GM18502 (cell line): ENCODE measurements around the gene ARGLU1.
"Not testable (repeated sequence)": the region's sequence is repeated elsewhere in the genome, so short reads cannot be mapped to it uniquely, and the experiment has no call there.

Experiments used
- ATAC-seq: cut with Tn5 transposase; IDR thresholded peaks from one replicate; pipeline ENCODE4 v1.9.1; 2021; ENCODE audit warnings: mild to moderate bottlenecking; ENCODE audit not compliant: unreplicated experiment, poor library complexity

Gene ARGLU1, protein sequence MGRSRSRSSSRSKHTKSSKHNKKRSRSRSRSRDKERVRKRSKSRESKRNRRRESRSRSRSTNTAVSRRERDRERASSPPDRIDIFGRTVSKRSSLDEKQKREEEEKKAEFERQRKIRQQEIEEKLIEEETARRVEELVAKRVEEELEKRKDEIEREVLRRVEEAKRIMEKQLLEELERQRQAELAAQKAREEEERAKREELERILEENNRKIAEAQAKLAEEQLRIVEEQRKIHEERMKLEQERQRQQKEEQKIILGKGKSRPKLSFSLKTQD

DNA sequence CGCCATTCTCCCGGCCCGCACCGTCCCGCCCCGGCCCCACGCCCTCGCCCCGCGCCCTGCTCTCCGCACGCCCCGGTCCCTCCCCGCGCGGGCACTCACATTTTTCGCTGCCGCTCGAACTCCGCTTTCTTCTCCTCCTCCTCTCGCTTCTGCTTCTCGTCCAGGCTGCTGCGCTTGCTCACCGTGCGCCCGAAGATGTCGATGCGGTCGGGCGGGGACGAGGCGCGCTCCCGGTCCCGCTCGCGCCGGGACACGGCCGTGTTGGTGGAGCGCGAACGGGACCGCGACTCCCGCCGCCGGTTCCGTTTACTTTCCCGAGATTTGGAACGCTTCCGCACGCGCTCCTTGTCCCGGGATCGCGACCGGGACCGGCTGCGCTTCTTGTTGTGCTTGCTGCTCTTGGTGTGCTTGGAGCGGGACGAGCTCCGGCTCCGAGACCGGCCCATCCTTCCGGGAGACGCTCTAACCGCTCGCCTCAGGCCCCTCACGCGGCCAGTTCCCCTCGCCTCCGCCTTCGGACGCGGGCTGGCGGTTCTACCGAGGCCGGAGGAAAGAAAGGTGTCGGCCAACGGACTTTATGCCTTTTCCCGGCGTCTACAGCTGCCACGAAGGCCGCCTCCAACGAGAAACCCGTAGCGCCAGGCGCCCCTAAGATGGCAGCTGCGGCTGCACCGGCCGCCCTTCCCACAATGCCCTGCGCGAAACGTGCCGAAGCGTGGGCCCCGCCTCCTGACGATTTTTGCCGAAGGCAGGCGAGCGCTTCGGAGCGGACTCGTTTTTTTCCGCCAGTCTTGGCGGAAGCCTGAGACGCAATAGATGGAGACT is at the start of gene ARGLU1:
TSS of gene ARGLU1 (minus strand) at position 664 of the 825 bp plus-strand sequence. CDS start at position 446, 218 bp downstream.
- peak; percentile 68 for ATAC-seq

DNA sequence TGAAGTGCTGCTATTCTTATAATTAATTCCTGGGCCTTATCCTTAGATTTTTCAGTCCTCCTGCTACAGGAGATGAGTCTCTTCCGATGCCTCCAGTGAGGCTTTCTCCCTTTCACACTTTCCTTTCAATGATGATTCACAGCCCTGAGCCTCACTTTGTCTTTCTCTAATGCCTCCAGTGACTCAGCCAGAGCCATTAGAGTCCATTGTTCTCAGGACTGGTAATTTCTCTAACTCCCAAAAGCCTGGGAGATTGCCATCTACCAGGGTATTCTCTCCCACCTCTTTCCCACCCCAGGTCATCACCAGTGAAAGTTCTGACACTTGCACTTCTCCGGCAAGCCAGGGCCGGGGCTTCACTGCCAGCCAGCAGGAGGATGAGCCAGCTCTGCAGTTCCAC is 49.6 kb upstream of the ARGLU1 start:
- no peak for ATAC-seq

DNA sequence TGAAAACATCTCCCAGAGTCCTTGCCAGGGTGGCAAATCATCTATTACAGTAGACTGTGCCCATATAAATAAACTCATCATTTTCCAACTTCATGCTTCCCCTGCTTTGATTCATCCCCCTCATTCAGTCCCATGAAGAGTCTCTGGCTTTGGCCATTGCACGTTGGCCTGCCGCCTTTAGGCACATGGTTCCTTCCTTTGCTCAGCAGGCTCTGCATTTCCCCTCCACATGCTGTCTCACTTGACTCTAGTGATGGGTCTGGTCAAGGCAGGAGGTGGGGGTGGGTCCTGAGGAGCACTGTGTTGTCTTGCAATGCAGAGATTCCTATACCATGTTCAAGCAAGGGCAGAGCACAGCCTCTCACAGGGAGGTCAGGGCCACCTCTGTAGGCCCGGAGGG is 48.8 kb upstream of the ARGLU1 start:
- no peak for ATAC-seq

DNA sequence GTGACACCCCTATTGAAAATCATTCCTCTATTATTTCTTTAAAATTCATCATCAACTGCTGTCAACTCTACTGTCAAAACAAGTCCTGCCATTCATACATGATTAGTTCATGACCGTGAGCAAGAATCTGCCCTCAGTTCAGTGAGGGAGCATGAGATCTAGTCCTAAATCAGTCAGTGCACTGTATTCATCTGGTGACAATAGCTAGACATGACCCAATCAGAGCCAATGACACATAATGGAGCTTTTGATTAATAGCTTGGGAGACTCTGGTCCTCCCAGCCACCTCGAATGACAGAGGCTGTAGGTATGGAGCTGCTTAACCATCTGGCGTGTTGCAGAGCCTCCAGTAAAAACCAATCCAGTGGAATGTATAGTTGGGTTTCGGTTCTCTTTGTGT is 46.9 kb upstream of the ARGLU1 start:
- ATAC-seq: no peak

DNA sequence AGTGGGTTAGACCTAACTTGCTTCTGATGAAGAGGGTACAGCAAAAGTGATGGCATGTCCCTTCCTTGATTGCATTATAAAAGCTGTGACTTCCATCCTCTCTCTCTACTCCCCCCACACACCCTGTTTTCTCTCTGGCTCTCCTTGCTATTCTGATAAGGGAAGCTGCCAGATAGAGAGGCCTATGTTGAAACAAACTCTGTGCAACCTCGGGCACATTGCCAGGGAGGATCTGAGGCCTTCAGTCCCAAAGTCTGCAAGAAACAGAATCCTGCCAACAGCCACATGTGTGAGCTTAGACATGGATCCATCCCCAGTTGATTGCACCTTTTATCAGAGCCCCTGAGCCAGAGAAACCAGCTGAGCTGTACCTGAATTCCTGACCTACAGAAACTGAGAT is 44.8 kb upstream of the ARGLU1 start:
- ATAC-seq: no peak

DNA sequence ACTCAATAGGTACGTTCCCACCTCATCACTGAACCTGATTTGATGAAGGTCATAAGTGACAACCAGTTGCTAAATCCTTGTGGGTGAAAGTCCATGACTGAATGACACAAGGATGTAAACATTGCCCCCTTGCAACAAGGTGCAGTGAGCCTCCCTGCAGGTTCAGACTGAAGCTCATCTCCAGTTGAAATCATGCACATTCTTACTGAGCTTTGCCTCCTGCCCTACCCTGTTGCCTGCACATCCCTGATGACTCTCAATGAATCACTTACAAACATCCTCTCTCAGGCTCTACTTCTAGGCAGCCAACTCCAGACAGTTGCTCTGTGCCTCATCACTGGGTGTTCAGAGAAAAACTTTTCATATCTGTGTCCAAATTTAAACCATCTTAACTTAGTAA is 42.5 kb upstream of the ARGLU1 start:
- no peak for ATAC-seq

DNA sequence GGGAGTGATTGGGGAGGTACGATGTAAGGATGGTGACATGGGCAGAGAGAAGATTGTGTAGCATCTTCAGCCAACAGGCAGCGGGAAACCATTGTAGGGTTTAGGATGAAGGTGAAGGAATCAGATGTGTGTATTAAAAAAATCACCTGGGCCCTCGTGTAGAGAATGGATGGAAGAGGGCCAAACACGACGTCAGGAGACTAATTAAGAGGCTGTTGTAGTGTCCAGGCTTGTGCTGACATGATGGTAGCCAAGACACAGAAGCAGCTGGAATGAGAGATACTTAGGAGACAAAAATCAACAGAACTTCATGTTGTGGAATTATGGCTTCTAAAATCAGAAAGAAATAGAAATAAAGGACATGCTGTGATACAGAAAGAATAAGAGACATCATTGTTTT is 41.2 kb upstream of the ARGLU1 start:
- ATAC-seq: no peak

DNA sequence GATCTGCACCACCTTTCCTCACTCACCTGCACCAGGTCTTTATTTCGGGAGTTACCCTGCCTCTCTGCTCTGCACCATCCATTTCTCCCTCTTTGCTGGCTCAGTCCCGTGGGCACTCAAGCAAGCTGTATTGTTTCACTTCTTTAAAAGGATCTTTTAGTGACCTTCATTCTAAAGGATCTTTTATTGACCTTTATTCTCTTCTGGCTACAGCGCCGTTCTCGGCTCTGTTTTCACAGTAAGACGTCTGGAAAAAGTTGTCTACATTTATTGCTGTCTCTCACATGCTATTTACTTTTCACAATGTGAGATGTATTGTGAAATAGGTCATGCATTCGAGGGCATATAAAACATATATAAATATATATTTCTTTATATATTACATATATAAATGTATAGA is 35.6 kb upstream of the ARGLU1 start:
- no peak for ATAC-seq

DNA sequence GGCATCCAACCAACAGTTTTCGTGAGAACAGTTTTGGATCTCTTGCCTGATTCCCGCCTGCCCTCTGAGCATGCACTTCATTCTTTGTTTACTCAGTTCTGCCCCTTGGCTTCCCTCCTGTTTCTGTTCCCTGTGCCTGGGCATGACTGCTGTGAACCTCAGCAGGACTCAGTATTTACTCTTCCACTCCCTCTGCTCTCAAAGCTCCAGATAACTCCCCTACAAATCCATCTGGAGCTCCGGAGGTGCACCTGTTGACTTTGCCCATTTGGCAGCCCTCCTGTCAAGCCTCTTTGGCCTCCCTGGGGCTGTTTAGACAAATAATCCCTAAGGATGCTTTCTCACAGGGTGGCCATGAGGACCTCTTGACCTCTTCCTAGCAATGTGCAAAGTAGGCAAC is 34.2 kb upstream of the ARGLU1 start:
- no peak for ATAC-seq

DNA sequence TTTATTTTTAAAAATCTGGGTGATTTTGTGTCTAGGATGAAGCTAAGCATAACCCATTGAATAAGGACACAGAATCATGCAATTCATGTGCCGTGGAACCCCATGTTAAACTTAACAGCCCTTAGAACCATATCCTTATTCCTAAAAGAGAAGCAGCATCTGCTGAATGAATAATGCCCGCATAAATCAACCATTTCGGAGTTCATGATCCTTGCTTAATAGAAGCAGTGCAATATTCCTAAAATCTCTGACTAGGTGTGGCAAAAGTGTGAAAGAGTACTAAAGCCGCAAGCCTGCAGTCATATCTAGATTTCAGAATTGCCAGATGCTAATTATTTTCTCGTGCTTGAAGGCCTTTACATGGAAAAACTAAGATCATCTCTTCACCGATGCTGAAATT is 33.6 kb upstream of the ARGLU1 start:
- ATAC-seq: no peak

DNA sequence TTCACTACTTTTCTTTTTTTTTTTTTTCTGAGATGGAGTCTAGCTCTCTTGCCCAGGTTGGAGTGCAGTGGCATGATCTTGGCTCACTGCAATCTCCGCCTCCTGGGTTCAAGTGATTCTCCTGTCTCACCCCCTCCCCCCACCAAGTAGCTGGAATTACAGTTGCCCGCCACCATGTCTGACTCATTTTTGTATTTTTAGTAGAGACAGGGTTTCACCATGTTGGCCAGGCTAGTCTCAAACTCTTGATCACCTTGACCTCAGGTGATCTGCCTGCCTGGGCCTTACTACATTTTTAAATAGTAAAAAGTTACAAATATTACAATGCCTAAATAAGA is 32.8 kb upstream of the ARGLU1 start:
- ATAC-seq: not testable (repeated sequence)

DNA sequence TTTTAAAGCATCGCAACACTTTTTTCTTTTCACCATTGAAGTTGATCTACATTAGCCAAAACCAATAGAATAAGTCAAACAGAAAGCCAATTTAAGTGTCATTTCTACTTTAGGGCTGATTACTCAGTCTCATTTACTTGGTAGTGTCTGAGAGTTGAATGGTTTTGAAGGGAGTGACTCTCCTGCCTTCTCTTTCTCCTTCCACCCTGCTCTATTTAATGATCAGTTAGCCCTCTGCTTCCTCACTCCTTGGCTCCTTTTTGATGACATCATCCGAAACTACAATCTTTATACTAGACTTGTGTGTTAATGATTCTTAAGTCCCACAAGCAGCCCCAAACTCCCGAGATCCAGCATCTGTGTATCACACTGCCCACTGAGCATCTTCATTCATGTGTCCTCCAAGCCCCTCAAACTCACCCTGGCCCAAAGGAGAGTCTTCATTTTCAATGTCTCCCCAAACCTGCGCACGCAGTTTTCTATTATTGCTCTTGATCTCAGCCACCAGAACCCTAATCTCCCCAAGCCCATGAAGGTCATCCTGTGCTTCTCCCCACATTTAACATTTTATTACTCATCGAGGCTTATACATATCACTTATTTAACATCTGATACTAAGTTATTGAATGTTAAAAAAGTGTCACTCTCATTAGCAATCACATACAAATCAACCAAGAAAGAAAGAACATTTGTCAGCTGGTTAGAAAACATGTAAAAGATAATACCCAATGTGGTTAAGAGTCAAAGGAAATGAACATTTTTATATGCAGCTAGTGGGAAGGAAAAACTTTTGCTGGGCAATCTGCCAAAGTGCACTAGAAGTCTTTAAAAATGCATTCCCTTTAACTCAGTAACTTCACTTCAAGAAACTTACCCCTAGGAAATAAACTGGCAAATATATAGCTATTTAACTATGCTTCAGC is 32.2 kb upstream of the ARGLU1 start:
- no peak for ATAC-seq

DNA sequence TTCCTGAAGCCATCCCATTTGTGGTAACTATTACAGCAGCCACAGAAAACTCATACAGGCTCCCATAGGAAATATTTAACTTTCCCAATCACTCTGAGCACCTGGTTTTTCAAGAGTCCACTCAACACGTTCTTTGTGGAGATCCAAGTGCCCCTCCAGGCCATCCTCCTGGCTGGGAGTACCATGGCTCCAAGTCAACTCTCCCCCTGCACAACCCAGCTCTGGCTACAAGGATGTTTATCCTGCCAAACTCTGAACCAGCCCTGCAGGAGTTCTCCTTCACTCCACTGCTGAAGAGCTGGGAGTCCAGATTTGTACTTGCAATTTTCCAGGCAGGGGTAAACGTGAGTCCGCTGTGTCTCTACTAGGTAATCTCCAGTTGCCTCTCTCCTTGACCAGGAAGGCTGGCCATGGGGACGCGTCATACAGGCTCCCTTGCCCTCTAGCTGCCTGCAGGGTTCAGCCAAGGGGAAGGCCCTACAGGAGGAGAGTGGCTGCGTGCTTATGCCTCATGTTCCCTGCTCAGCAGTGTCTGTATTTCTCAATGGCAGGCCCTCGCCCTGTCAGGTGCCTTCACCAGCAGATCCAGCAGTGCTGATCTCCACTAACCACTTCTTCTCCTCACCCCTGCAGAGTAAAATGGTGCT is 29.9 kb upstream of the ARGLU1 start:
- no peak for ATAC-seq

DNA sequence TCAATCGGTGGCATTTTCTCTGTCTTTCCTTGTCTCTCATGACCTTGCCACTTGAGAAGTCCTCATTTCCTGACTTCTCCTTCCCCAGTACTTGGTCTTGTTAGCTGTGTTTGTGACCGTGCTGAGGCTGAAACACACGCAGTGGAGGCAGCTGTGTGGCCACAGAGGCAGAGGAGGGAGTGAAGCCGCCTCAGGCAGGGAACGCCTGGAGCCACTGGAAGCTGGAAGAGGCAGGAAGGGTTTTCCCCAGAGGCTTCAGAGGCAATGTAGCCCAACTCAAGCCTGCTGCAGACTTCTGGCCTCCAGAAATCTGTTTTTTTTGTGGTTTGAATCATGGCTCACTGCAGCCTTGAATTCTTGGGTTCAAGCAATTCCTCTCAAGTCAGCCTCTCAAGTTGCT is 29.2 kb upstream of the ARGLU1 start:
- ATAC-seq: no peak

DNA sequence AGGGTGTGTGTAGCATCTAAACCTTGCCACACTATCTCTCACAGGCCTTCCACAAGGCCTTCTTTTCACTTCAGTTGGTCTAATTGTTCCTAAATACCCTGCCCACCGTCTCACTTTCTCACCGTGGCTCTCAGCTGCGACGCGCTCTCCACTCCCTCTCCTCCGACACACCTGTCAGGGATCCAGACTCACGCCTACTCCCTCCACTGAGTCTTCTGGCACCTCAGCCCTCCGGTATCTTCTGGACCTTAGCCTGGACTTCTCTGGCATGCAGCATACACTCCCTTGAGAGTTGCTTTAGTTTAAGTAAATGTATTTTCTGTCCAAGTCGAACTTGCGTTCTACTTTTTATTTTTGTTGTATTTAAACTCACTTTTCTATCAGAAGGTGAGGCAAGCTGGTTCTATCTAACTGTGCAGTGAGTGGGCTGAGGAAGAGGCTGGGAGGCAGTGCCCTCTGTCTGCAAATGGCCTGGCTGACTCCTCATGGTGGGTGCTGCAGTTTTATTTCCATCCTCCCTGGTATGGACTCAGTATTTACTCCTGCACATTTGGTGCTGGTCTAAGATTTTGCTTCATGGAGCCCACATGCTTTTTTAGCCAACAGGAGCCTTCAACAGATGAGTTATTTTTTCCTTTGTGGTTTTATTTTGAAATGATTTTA is 28.5 kb upstream of the ARGLU1 start:
- ATAC-seq: no peak

DNA sequence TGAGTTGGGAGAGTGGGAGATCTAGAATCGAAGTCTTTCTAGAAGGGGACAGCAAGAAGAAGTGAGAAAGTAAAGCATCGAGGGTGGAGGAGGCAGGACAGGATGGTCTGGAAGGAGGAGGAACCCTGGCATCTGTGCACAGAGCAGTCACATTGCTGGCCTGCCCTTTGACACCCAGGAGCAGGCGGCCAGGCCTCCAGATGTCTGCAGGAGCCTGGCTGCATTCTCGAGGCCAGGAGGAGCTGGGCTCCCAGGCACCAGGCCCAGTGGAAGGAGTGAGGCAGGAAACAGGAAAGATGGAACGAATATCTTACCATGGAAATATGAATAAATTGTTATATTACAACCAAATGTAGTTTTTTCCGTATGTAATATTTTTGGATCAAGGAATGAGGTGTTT is 27.7 kb upstream of the ARGLU1 start:
- ATAC-seq: no peak

DNA sequence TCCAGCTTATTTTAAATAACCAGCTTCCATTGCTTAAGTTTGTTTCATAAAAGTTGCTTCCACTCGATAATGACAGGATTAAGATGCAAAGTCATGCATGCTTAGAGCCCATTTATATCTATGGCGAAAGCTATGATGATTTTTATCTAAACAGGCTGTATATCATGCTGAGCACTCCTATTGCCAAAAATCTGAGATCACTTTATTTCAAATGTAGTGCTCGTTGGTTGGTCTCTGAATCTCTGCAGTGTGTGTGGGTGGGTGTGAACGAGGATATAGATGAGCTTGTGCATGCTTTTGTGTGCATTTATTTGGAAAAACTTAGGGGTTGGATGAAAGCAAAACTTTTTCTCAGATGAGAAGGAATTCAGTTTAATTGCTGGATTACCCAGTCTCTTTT is 27.0 kb upstream of the ARGLU1 start:
- ATAC-seq: no peak

DNA sequence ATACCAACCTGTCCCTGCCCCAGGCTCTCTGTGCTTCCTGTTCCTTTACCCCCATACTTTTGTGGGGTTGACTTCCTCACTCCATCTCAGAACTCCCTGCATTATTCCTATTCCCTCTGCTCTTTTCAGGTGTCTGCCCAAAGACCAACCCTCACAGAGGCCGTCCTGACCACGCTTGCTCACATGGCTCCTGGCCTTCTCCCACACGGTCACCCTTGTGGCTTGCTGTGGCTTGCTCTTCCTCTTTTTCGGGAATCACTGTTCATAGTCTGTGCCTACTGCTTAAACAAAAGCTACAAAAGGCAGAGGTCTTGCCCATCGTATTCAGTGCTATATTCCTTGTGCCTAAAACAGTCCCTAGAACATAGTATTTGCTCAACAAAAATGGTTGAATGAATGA is 25.2 kb upstream of the ARGLU1 start:
- no peak for ATAC-seq

DNA sequence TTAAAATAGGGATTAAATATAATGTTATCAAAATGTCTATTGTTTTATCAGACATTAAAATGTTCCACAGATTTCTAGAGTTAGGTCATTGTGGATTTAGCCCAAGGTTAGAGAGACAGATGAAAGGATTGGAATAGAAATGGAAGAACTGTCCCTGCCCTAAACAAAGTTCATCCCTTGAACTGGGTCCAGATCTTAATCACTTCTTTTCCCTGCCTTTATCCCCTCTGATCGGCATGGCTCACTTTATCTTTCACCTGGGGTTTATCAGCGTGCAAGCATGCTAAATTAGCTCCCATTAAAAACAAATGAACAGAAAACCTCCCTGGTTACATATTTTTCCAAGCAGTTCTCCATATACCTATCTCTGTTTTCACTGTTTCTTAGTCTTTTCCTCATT is 23.4 kb upstream of the ARGLU1 start:
- no peak for ATAC-seq

DNA sequence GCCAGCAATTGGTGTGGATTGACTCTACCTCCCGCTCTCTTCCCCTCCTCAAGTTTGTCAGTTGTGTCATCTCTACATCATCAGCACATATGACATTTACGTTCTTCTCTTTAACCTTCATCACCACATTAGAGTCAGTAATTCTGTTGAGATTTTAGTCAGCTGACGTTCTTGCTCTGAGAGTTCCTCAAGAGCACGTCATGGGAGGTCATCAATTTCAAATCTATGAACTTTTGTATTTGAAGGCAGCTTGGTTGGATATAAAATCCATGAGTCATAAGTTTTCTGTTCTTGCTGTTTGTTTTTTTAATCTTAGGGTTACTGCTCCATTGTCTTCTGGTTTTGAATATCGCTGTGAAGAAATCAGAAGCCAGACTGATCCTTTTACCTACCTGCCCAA is 21.8 kb upstream of the ARGLU1 start:
- no peak for ATAC-seq
